WI38 (cell line): ENCODE measurements around the gene LRP1-AS.

Source experiments
- H3K4me3 ChIP-seq: 2 replicates; pipeline ENCODE4 v1.5.1; 2011; ENCODE audit warnings: low read depth, mild to moderate bottlenecking, control low read depth, low read length
- CTCF ChIP-seq: IDR thresholded peaks from 2 replicates; pipeline ENCODE4 v1.5.1; 2012; ENCODE audit warnings: low read depth, mild to moderate bottlenecking, control low read depth, low read length

Gene LRP1-AS

GRCh38 chr12:57193706-57194245 lies 46.4 kb upstream of the LRP1-AS start:
- no peak for TF ChIP-seq CTCF
- no peak overlapping the region for H3K4me3 ChIP-seq

- no peak for TF ChIP-seq CTCF
- no peak overlapping the region for H3K4me3 ChIP-seq
Observed at GRCh38 chr12:57192920-57193319, 45.5 kb upstream of the LRP1-AS start.

- no peak overlapping the region for H3K4me3 ChIP-seq
- TF ChIP-seq CTCF, result no peak
Observed at GRCh38 chr12:57191410-57191809, 44.0 kb upstream of the LRP1-AS start.

GRCh38 chr12:57190821-57191220 lies 43.4 kb upstream of the LRP1-AS start:
- H3K4me3 ChIP-seq, result no peak overlapping the region
- TF ChIP-seq CTCF, result no peak

GRCh38 chr12:57190037-57190436 lies 42.6 kb upstream of the LRP1-AS start:
- TF ChIP-seq CTCF, result no peak
- no peak overlapping the region for H3K4me3 ChIP-seq

GRCh38 chr12:57188090-57188425 lies 40.6 kb upstream of the LRP1-AS start:
- no peak for TF ChIP-seq CTCF

GRCh38 chr12:57187222-57188089 lies 40.0 kb upstream of the LRP1-AS start:
- H3K4me3 ChIP-seq, result no peak overlapping the region
- no peak for TF ChIP-seq CTCF

More at GRCh38 chr12:57188090-57188425, 40.6 kb upstream of the LRP1-AS start:
- H3K4me3 ChIP-seq, result no peak overlapping the region
